HL-60/S4 treated with retinoic acid at 250 ng/mL for 4 days and 3 days (cell line): Measurements from ENCODE around the gene USP35.

Source experiments
- in situ Hi-C: fragments of 300-500 bp; cut with MboI; formaldehyde crosslinking; loops from 2 replicates; pipeline ENCODE4 v1.7.0; 2022; ENCODE audit warnings: low sequenced_read_pairs

Gene USP35

GRCh38 chr11:78197816-78198215, 9.1 kb downstream of the USP35 start:
- in situ Hi-C loops, result no loop called here

- in situ Hi-C loops, result no loop called here
Observed at GRCh38 chr11:78199015-78199652, 10.4 kb downstream of the USP35 start.

GRCh38 chr11:78199653-78200015, 10.9 kb downstream of the USP35 start:
- in situ Hi-C loops, result loop anchor here (25.0 kb wide), 1 partner anchor 363 kb away; the partner anchor contains the start of gene NARS2

GRCh38 chr11:78200061-78200460, 11.3 kb downstream of the USP35 start:
- in situ Hi-C loops, result loop anchor here (25.0 kb wide), 1 partner anchor 362 kb away; the partner anchor contains the start of gene NARS2

GRCh38 chr11:78200553-78200952, 11.8 kb downstream of the USP35 start:
- in situ Hi-C loops, result loop anchor here (25.0 kb wide), 1 partner anchor 362 kb away; the partner anchor contains the start of gene NARS2

GRCh38 chr11:78201096-78201818, 12.5 kb downstream of the USP35 start:
- in situ Hi-C loops, result loop anchor here (25.0 kb wide), 1 partner anchor 361 kb away; the partner anchor contains the start of gene NARS2

- in situ Hi-C loops, result loop anchor here (25.0 kb wide), 1 partner anchor 360 kb away; the partner anchor contains the start of gene NARS2
Observed at GRCh38 chr11:78202733-78203167, 14.0 kb downstream of the USP35 start.

- in situ Hi-C loops, result loop anchor here (25.0 kb wide), 1 partner anchor 359 kb away; the partner anchor contains the start of gene NARS2
Observed at GRCh38 chr11:78203184-78203583, 14.5 kb downstream of the USP35 start.

- in situ Hi-C loops, result loop anchor here (25.0 kb wide), 1 partner anchor 357 kb away; the partner anchor contains the start of gene NARS2
Observed at GRCh38 chr11:78205256-78205655, 16.5 kb downstream of the USP35 start.

GRCh38 chr11:78205691-78206090, 17.0 kb downstream of the USP35 start:
- in situ Hi-C loops, result loop anchor here (25.0 kb wide), 1 partner anchor 357 kb away; the partner anchor contains the start of gene NARS2

GRCh38 chr11:78207532-78208256, 19.0 kb downstream of the USP35 start:
- in situ Hi-C loops, result loop anchor here (25.0 kb wide), 1 partner anchor 355 kb away; the partner anchor contains the start of gene NARS2

GRCh38 chr11:78208257-78209165, 19.8 kb downstream of the USP35 start:
- in situ Hi-C loops, result loop anchor here (25.0 kb wide), 1 partner anchor 354 kb away; the partner anchor contains the start of gene NARS2

- in situ Hi-C loops, result loop anchor here (25.0 kb wide), 1 partner anchor 353 kb away; the partner anchor contains the start of gene NARS2
Observed at GRCh38 chr11:78209478-78209877, 20.8 kb downstream of the USP35 start.

GRCh38 chr11:78210000-78210608, 21.4 kb downstream of the USP35 start:
- in situ Hi-C loops, result loop anchor here (25.0 kb wide), 1 partner anchor 352 kb away; the partner anchor contains the start of gene NARS2

GRCh38 chr11:78211565-78211964, 22.8 kb downstream of the USP35 start:
- in situ Hi-C loops, result loop anchor here (25.0 kb wide), 1 partner anchor 351 kb away; the partner anchor contains the start of gene NARS2

- in situ Hi-C loops, result loop anchor here (25.0 kb wide), 1 partner anchor 350 kb away; the partner anchor contains the start of gene NARS2
Observed at GRCh38 chr11:78212586-78213371, 24.1 kb downstream of the USP35 start.

GRCh38 chr11:78213526-78214330, 25.0 kb downstream of the USP35 start:
- in situ Hi-C loops, result loop anchor here (25.0 kb wide), 1 partner anchor 349 kb away; the partner anchor contains the start of gene NARS2
